ENCODE measurements around the gene PAMR1.
"Not testable (repeated sequence)": the region's sequence is repeated elsewhere in the genome, so short reads cannot be mapped to it uniquely, and the experiment has no call there.

PAMR1 gene

GRCh38 chr11:35525501-35526175 lies at the start of gene PAMR1:
Gene PAMR1, minus strand, starts transcription at chr11:35525616. Its CDS starts 31 bp downstream, at chr11:35525585.
- no peak for DNase-seq (ENCODE audit: low read depth in 2 of 2)

- no peak for DNase-seq (ENCODE audit: low read depth in 2 of 2)
Observed at GRCh38 chr11:35571696-35572095, 46.3 kb upstream of the PAMR1 start.

GRCh38 chr11:35567737-35568465 lies 42.5 kb upstream of the PAMR1 start:
- no peak for DNase-seq (ENCODE audit: low read depth in 2 of 2)

GRCh38 chr11:35566885-35567284 lies 41.5 kb upstream of the PAMR1 start:
- no peak for DNase-seq (ENCODE audit: low read depth in 2 of 2)

- DNase-seq (ENCODE audit: low read depth in 2 of 2): no peak
Observed at GRCh38 chr11:35566181-35566580, 40.8 kb upstream of the PAMR1 start.

- DNase-seq (ENCODE audit: low read depth in 2 of 2): no peak
Observed at GRCh38 chr11:35564245-35564595, 38.8 kb upstream of the PAMR1 start.

- no peak for DNase-seq (ENCODE audit: low read depth in 2 of 2)
Observed at GRCh38 chr11:35563484-35564244, 38.2 kb upstream of the PAMR1 start.

GRCh38 chr11:35559949-35560348 lies 34.5 kb upstream of the PAMR1 start:
- DNase-seq (ENCODE audit: low read depth in 2 of 2): no peak

GRCh38 chr11:35558513-35558912 lies 33.1 kb upstream of the PAMR1 start:
- no peak for DNase-seq (ENCODE audit: low read depth in 2 of 2)

- no peak for DNase-seq (ENCODE audit: low read depth in 2 of 2)
Observed at GRCh38 chr11:35555488-35555887, 30.1 kb upstream of the PAMR1 start.

GRCh38 chr11:35554491-35555437 lies 29.3 kb upstream of the PAMR1 start:
- no peak for DNase-seq (ENCODE audit: low read depth in 2 of 2)

GRCh38 chr11:35553831-35554230 lies 28.4 kb upstream of the PAMR1 start:
- DNase-seq (ENCODE audit: low read depth in 2 of 2): no peak

- no peak for DNase-seq (ENCODE audit: low read depth in 2 of 2)
Observed at GRCh38 chr11:35553021-35553420, 27.6 kb upstream of the PAMR1 start.

GRCh38 chr11:35552616-35553015 lies 27.2 kb upstream of the PAMR1 start:
- DNase-seq (ENCODE audit: low read depth in 2 of 2): no peak

GRCh38 chr11:35550374-35551036 lies 25.1 kb upstream of the PAMR1 start:
- no peak for DNase-seq (ENCODE audit: low read depth in 2 of 2)

GRCh38 chr11:35549787-35550186 lies 24.4 kb upstream of the PAMR1 start:
- no peak for DNase-seq (ENCODE audit: low read depth in 2 of 2)

- DNase-seq (ENCODE audit: low read depth in 2 of 2): no peak
Observed at GRCh38 chr11:35548925-35549561, 23.6 kb upstream of the PAMR1 start.

- DNase-seq (ENCODE audit: low read depth in 2 of 2): not testable (repeated sequence)
Observed at GRCh38 chr11:35547995-35548394, 22.6 kb upstream of the PAMR1 start.

- DNase-seq (ENCODE audit: low read depth in 2 of 2): no peak
Observed at GRCh38 chr11:35546317-35546716, 20.9 kb upstream of the PAMR1 start.

GRCh38 chr11:35545391-35546003 lies 20.1 kb upstream of the PAMR1 start:
- no peak for DNase-seq (ENCODE audit: low read depth in 2 of 2)
